HepG2 (cell line): ENCODE data around the gene KRT7. TPM values are rescaled to one million over a fixed set of nuclear protein-coding genes. Genes with fewer than 3 reads are reported as not detected.

Experiments used
- CEBPB ChIP-seq: IDR thresholded peaks from 2 replicates; pipeline ENCODE4 v1.6.1; 2011; ENCODE audit warnings: low read depth, low read length, improper control_type of control experiment, borderline replicate concordance
- KMT2B ChIP-seq: IDR thresholded peaks from 2 replicates; pipeline ENCODE4 v1.6.1; 2016; ENCODE audit warnings: missing genetic modification reagents, missing compliant biosample characterization
- NFATC3 ChIP-seq: sonication (generic); formaldehyde crosslinking; IDR thresholded peaks from 2 replicates; pipeline ENCODE4 v1.5.1; 2020; ENCODE audit warnings: mild to moderate bottlenecking, missing genetic modification reagents
- NR2F6 ChIP-seq, 2 experiments: IDR thresholded peaks; 2 replicates each; pipeline ENCODE4 v1.6.1; 2016; ENCODE audit warnings: antibody characterized with exemption in 1 of 2, mild to moderate bottlenecking in 1 of 2
- POLR2A ChIP-seq, 2 experiments: IDR thresholded peaks; 2 replicates each; pipeline ENCODE4 v1.6.1; 2011; ENCODE audit warnings: low read depth in 2 of 2, low read length in 2 of 2, mild to moderate bottlenecking in 1 of 2, moderate library complexity in 1 of 2; ENCODE audit not compliant: insufficient read depth in 1 of 2
- RAD21 ChIP-seq: fragments of 450-650 bp; formaldehyde crosslinking; IDR thresholded peaks from 2 replicates; pipeline ENCODE4 v1.5.0; 2020; ENCODE audit warnings: mild to moderate bottlenecking
- SNAI1 ChIP-seq: sonication (generic); formaldehyde crosslinking; IDR thresholded peaks from 2 replicates; pipeline ENCODE4 v1.5.0; 2020; ENCODE audit warnings: mild to moderate bottlenecking, missing genetic modification reagents, borderline replicate concordance
- SYNCRIP ChIP-seq: fragments of 200-400 bp; formaldehyde crosslinking; IDR thresholded peaks from 2 replicates; pipeline ENCODE4 v1.6.1; 2018; ENCODE audit warnings: mild to moderate bottlenecking, low read depth, low read length; ENCODE audit not compliant: insufficient read depth
- XRCC5 ChIP-seq: fragments of 200-400 bp; formaldehyde crosslinking; optimal IDR thresholded peaks from 2 replicates; pipeline ENCODE3; 2017; ENCODE audit warnings: mild to moderate bottlenecking, low read length
- ZNF451 ChIP-seq: sonication (generic); formaldehyde crosslinking; IDR thresholded peaks from 2 replicates; pipeline ENCODE4 v1.5.0; 2020; ENCODE audit warnings: mild to moderate bottlenecking, missing genetic modification reagents
- ZNF772 ChIP-seq: sonication (generic); formaldehyde crosslinking; IDR thresholded peaks from 2 replicates; pipeline ENCODE4 v1.5.0; 2020; ENCODE audit warnings: mild to moderate bottlenecking, missing genetic modification reagents
- polyA plus RNA-seq, 8 experiments: library from polyadenylated mRNA; depleted of rRNA in 3 of 8; stranded (reverse) in 7 of 8; unstranded in 1 of 8; fragments of >200 nt; fragmentation: Illumina TruSeq in 4 of 8; extraction: Trizol in 4 of 8; gene quantifications; 2 replicates each; pipeline versions ENCODE4 v1.2.1 to v1.2.3, GENCODE V29; 2011 to 2016; ENCODE audit warnings: low read depth in 4 of 8, missing spikeins in 1 of 8, mixed read lengths in 1 of 8; ENCODE audit not compliant: insufficient read depth in 1 of 8
- total RNA-seq, 5 experiments: library from RNA; depleted of rRNA; stranded (reverse); fragments of >200 nt; fragmentation: Illumina TruSeq; extraction: Trizol; gene quantifications; 2 replicates each; pipeline ENCODE4 v1.2.3, GENCODE V29; 2016; ENCODE audit warnings: low read depth in 1 of 5
- TF ChIP-seq, protein P1 (sequence below): sonication (generic); formaldehyde crosslinking; IDR thresholded peaks from 2 replicates; pipeline ENCODE4 v1.8.0; 2022; ENCODE audit warnings: missing genetic modification reagents, mild to moderate bottlenecking, moderate library complexity, borderline replicate concordance
- TF ChIP-seq, protein P2 (sequence below): sonication (generic); formaldehyde crosslinking; IDR thresholded peaks from 2 replicates; pipeline ENCODE4 v1.5.1; 2020; ENCODE audit warnings: mild to moderate bottlenecking, missing genetic modification reagents, moderate library complexity
- TF ChIP-seq, protein P3 (sequence below): sonication (generic); formaldehyde crosslinking; conservative IDR thresholded peaks from 2 replicates; pipeline ENCODE4 v1.4.0; 2020; ENCODE audit warnings: missing genetic modification reagents
- TF ChIP-seq, protein P4 (sequence below): sonication (generic); formaldehyde crosslinking; conservative IDR thresholded peaks from 2 replicates; pipeline ENCODE4 v1.8.0; 2022; ENCODE audit warnings: low read depth, missing genetic modification reagents
- TF ChIP-seq, protein P5 (sequence below): sonication (generic); formaldehyde crosslinking; IDR thresholded peaks from 2 replicates; pipeline ENCODE4 v1.4.0; 2020; ENCODE audit warnings: missing genetic modification reagents
- TF ChIP-seq, protein P6 (sequence below): IDR thresholded peaks from 2 replicates; pipeline ENCODE4 v1.6.1; 2016

The KRT7 gene
- total and polyA plus RNA-seq, 2 of the 13 experiments (the other 11 are each of a cell fraction or from before 2014, with no cell fraction given): 0.83 TPM; not detected in 1

DNA sequence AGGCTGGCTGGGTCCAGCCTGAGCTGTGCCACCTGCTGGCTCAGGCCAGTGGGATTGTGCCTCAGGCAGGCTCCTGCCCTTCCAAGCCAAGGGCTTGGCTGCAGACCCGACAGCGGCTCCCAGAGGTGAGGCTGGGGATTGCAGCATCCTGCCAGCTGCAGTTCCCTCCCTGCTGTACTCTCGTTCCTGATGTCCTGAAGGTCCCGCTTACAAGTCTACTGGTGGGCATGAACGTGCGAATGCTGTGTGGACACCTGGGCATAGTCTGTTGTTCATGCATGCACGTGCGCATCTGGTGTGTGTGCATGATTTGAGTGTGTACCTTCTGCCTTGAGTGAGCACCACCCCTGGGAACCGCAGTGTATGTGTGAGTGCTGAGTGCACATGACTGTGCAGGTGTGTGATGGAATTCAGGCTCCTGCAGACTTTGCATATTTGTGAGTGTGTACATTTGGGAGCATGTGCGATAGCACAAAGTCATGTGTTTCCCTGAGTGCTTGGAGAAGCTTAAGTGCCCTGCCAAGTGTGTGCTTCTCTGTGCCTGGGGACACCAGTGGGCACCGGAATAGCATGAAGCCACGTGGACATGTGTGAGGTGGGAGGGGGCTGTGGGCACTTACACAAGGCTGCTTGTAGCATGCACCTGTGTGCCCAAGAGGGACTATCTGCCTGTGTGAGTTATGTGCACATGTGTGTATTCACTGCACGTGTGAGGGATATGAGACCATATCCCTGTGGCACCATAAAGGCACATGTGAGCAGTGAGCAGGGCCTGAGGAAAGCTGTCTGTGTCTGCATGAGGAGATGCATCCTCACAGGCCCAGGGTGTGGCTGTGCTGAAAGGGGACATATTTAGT is 19.3 kb upstream of the KRT7 start (continued):
- TF ChIP-seq, protein P1, sequence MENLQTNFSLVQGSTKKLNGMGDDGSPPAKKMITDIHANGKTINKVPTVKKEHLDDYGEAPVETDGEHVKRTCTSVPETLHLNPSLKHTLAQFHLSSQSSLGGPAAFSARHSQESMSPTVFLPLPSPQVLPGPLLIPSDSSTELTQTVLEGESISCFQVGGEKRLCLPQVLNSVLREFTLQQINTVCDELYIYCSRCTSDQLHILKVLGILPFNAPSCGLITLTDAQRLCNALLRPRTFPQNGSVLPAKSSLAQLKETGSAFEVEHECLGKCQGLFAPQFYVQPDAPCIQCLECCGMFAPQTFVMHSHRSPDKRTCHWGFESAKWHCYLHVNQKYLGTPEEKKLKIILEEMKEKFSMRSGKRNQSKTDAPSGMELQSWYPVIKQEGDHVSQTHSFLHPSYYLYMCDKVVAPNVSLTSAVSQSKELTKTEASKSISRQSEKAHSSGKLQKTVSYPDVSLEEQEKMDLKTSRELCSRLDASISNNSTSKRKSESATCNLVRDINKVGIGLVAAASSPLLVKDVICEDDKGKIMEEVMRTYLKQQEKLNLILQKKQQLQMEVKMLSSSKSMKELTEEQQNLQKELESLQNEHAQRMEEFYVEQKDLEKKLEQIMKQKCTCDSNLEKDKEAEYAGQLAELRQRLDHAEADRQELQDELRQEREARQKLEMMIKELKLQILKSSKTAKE: no peak
- TF ChIP-seq SNAI1 (CRISPR knock-in tag) (no peak), NFATC3 (no peak), SYNCRIP (no peak), XRCC5 (peak; percentile 91), RAD21 (CRISPR knock-in tag) (peak; percentile 91), CEBPB (peak; percentile 30; the same call in 1 of the 2 replicates), ZNF451 (CRISPR knock-in tag) (no peak), KMT2B (CRISPR knock-in tag) (no peak), ZNF772 (no peak), NR2F6 (IDR thresholded peaks at IDR 0.05) (no peak), NR2F6 (CRISPR knock-in tag; IDR thresholded peaks at IDR 0.05) (0 out of 2 replicates have a peak, but pooled peaks have one; percentile 30), POLR2A (IDR thresholded peaks at IDR 0.05; ENCODE audit: insufficient read depth in 1 of 2, low read depth in 2 of 2, low read length in 2 of 2) (no peak)
- TF ChIP-seq, protein P2, sequence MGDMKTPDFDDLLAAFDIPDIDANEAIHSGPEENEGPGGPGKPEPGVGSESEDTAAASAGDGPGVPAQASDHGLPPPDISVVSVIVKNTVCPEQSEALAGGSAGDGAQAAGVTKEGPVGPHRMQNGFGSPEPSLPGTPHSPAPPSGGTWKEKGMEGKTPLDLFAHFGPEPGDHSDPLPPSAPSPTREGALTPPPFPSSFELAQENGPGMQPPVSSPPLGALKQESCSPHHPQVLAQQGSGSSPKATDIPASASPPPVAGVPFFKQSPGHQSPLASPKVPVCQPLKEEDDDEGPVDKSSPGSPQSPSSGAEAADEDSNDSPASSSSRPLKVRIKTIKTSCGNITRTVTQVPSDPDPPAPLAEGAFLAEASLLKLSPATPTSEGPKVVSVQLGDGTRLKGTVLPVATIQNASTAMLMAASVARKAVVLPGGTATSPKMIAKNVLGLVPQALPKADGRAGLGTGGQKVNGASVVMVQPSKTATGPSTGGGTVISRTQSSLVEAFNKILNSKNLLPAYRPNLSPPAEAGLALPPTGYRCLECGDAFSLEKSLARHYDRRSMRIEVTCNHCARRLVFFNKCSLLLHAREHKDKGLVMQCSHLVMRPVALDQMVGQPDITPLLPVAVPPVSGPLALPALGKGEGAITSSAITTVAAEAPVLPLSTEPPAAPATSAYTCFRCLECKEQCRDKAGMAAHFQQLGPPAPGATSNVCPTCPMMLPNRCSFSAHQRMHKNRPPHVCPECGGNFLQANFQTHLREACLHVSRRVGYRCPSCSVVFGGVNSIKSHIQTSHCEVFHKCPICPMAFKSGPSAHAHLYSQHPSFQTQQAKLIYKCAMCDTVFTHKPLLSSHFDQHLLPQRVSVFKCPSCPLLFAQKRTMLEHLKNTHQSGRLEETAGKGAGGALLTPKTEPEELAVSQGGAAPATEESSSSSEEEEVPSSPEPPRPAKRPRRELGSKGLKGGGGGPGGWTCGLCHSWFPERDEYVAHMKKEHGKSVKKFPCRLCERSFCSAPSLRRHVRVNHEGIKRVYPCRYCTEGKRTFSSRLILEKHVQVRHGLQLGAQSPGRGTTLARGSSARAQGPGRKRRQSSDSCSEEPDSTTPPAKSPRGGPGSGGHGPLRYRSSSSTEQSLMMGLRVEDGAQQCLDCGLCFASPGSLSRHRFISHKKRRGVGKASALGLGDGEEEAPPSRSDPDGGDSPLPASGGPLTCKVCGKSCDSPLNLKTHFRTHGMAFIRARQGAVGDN (CRISPR knock-in tag): peak; percentile 35
- TF ChIP-seq, protein P3, sequence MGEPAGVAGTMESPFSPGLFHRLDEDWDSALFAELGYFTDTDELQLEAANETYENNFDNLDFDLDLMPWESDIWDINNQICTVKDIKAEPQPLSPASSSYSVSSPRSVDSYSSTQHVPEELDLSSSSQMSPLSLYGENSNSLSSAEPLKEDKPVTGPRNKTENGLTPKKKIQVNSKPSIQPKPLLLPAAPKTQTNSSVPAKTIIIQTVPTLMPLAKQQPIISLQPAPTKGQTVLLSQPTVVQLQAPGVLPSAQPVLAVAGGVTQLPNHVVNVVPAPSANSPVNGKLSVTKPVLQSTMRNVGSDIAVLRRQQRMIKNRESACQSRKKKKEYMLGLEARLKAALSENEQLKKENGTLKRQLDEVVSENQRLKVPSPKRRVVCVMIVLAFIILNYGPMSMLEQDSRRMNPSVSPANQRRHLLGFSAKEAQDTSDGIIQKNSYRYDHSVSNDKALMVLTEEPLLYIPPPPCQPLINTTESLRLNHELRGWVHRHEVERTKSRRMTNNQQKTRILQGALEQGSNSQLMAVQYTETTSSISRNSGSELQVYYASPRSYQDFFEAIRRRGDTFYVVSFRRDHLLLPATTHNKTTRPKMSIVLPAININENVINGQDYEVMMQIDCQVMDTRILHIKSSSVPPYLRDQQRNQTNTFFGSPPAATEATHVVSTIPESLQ (CRISPR knock-in tag): no peak
- TF ChIP-seq, protein P4, sequence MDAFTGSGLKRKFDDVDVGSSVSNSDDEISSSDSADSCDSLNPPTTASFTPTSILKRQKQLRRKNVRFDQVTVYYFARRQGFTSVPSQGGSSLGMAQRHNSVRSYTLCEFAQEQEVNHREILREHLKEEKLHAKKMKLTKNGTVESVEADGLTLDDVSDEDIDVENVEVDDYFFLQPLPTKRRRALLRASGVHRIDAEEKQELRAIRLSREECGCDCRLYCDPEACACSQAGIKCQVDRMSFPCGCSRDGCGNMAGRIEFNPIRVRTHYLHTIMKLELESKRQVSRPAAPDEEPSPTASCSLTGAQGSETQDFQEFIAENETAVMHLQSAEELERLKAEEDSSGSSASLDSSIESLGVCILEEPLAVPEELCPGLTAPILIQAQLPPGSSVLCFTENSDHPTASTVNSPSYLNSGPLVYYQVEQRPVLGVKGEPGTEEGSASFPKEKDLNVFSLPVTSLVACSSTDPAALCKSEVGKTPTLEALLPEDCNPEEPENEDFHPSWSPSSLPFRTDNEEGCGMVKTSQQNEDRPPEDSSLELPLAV (CRISPR knock-in tag): no peak
- TF ChIP-seq, protein P5, sequence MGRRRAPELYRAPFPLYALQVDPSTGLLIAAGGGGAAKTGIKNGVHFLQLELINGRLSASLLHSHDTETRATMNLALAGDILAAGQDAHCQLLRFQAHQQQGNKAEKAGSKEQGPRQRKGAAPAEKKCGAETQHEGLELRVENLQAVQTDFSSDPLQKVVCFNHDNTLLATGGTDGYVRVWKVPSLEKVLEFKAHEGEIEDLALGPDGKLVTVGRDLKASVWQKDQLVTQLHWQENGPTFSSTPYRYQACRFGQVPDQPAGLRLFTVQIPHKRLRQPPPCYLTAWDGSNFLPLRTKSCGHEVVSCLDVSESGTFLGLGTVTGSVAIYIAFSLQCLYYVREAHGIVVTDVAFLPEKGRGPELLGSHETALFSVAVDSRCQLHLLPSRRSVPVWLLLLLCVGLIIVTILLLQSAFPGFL (CRISPR knock-in tag): no peak
- TF ChIP-seq, protein P6, sequence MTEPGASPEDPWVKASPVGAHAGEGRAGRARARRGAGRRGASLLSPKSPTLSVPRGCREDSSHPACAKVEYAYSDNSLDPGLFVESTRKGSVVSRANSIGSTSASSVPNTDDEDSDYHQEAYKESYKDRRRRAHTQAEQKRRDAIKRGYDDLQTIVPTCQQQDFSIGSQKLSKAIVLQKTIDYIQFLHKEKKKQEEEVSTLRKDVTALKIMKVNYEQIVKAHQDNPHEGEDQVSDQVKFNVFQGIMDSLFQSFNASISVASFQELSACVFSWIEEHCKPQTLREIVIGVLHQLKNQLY: no peak
